ENCODE measurements around the gene R3HDM1. TPM values are rescaled to one million over a fixed set of nuclear protein-coding genes. Genes with fewer than 3 reads are reported as not detected.

The R3HDM1 gene
- total and polyA plus RNA-seq, 2 experiments from 2014 or later, result 9.1 to 10.9 TPM

DNA sequence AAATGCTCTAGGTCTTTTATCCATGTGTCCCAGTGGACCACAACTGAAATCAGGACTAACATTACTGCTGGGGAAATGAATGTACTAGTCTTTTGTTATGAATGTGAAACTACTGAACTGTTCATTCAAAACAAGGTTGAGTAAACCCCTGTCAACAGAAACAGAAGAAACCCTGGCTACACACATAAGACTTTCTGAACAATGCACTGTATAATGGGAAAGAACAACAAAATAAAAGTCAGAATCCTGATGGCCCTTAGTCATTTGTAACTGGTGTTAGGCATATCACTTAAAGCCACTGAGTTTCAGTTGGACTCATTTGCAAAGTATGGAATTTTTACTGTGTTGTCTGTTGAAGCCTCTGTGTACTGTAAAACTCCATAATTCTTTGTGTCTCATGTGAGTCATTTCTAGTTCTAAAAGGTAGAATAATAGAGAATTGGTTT, 133.4 kb downstream of the R3HDM1 start:
- H3K4me2 ChIP-seq, result peak overlapping the region; percentile 9
- H3K4me3 ChIP-seq, result no peak overlapping the region
- H3K4me1 ChIP-seq (ENCODE audit: insufficient read depth), result peaks cover 5% of the 10 kb centered on the region
- no peak overlapping the region for H2AFZ ChIP-seq
- H3K79me2 ChIP-seq, result no peaks in the 10 kb centered on the region
- no peaks in the 10 kb centered on the region for H3K9me2 ChIP-seq (replicated peaks; ENCODE audit: insufficient read depth)
- H3K36me3 ChIP-seq (replicated peaks; ENCODE audit: insufficient read depth, low read depth), result no peaks in the 10 kb centered on the region
- H3K27ac ChIP-seq, result peak overlapping the region; percentile 56
- H3K27me3 ChIP-seq, result no peaks in the 10 kb centered on the region
- no peak for DNase-seq (ENCODE audit: low spot score)
- no peaks in the 10 kb centered on the region for H3K9me3 ChIP-seq (ENCODE audit: low read depth)
- no peaks in the 10 kb centered on the region for H4K20me1 ChIP-seq (ENCODE audit: insufficient read depth, poor library complexity, severe bottlenecking)
- TF ChIP-seq EZH2 (IDR thresholded peaks at IDR 0.05; ENCODE audit: borderline replicate concordance), result no peak

DNA sequence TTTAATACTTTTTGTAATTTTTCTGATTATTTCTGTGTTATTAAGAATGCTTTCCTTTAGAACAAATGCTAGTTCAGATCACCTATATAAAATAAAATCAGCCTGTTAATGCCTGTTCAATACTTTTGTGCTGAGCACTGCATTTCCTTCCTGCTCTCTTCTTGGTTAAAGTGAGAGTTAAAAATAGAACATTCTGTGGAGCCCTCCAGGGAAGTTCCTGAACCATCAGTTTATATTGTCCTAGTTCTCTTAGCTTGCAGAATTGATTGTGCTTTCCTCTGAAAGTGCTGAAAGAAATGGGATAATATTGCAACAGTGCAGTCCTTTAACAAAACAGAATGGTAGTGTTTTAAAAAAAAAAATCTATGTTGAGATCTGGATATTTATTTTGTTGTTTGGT, 135.8 kb downstream of the R3HDM1 start:
- TF ChIP-seq EZH2 (IDR thresholded peaks at IDR 0.05; ENCODE audit: borderline replicate concordance), result no peak
- TF ChIP-seq, protein P1, sequence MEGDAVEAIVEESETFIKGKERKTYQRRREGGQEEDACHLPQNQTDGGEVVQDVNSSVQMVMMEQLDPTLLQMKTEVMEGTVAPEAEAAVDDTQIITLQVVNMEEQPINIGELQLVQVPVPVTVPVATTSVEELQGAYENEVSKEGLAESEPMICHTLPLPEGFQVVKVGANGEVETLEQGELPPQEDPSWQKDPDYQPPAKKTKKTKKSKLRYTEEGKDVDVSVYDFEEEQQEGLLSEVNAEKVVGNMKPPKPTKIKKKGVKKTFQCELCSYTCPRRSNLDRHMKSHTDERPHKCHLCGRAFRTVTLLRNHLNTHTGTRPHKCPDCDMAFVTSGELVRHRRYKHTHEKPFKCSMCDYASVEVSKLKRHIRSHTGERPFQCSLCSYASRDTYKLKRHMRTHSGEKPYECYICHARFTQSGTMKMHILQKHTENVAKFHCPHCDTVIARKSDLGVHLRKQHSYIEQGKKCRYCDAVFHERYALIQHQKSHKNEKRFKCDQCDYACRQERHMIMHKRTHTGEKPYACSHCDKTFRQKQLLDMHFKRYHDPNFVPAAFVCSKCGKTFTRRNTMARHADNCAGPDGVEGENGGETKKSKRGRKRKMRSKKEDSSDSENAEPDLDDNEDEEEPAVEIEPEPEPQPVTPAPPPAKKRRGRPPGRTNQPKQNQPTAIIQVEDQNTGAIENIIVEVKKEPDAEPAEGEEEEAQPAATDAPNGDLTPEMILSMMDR (IDR thresholded peaks at IDR 0.05; ENCODE audit: poor library complexity), result no peak
- no peak for TF ChIP-seq EZH2phosphoT487 (IDR thresholded peaks at IDR 0.05; ENCODE audit: low read depth, severe bottlenecking, unreplicated experiment)

DNA sequence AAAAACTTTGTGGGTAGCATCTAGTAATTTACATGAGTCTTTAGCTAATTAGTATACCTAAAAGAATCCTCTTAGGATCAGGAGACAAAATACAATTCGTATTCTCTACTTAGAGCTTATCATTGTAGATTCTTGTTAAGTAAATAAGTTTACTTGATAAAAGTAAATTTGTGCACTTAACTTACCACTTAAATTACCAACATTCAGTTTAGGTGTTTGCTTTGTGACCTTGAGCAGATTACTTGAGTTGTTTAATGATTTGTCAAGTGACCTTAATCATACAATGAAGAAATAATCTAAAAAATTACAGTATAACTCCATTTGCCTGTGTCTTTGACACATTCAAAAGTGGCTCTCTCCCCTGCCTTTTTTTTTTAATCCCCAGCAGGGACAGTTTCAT, 143.2 kb downstream of the R3HDM1 start:
- Histone ChIP-seq H3K36me3 (replicated peaks; ENCODE audit: insufficient read depth, low read depth) (no peaks in the 10 kb centered on the region), H3K9me3 (ENCODE audit: low read depth) (no peaks in the 10 kb centered on the region), H3K79me2 (no peaks in the 10 kb centered on the region), H3K27me3 (no peaks in the 10 kb centered on the region), H4K20me1 (ENCODE audit: insufficient read depth, poor library complexity, severe bottlenecking) (no peaks in the 10 kb centered on the region), H3K4me2 (no peak overlapping the region), H3K9me2 (replicated peaks; ENCODE audit: insufficient read depth) (no peaks in the 10 kb centered on the region), H3K4me1 (ENCODE audit: insufficient read depth) (no peaks in the 10 kb centered on the region), H2AFZ (no peak overlapping the region), H3K4me3 (no peak overlapping the region), H3K27ac (no peak overlapping the region)
- 71% methylated on average over 1 of the region's 1 CpG for WGBS (ENCODE audit: low lambda C conversion rate, missing lambda C conversion rate)
- DNase-seq (ENCODE audit: low spot score), result no peak
- TF ChIP-seq EZH2 (IDR thresholded peaks at IDR 0.05; ENCODE audit: borderline replicate concordance), result no peak
- TF ChIP-seq, protein P1 (IDR thresholded peaks at IDR 0.05; ENCODE audit: poor library complexity), result no peak
- TF ChIP-seq EZH2phosphoT487 (IDR thresholded peaks at IDR 0.05; ENCODE audit: low read depth, severe bottlenecking, unreplicated experiment), result no peak

More for the DNA sequence above, 135.8 kb downstream of the R3HDM1 start:
- H3K27me3 ChIP-seq, result no peaks in the 10 kb centered on the region
- H3K79me2 ChIP-seq, result no peaks in the 10 kb centered on the region
- peaks cover 5% of the 10 kb centered on the region for H3K4me1 ChIP-seq (ENCODE audit: insufficient read depth)
- no peak overlapping the region for H3K4me3 ChIP-seq
- H3K27ac ChIP-seq, result no peak overlapping the region
- DNase-seq (ENCODE audit: low spot score), result no peak
- H3K36me3 ChIP-seq (replicated peaks; ENCODE audit: insufficient read depth, low read depth), result no peaks in the 10 kb centered on the region
- no peaks in the 10 kb centered on the region for H3K9me3 ChIP-seq (ENCODE audit: low read depth)
- no peak overlapping the region for H2AFZ ChIP-seq
- no peak overlapping the region for H3K4me2 ChIP-seq
- H4K20me1 ChIP-seq (ENCODE audit: insufficient read depth, poor library complexity, severe bottlenecking), result no peaks in the 10 kb centered on the region
- H3K9me2 ChIP-seq (replicated peaks; ENCODE audit: insufficient read depth), result no peaks in the 10 kb centered on the region

DNA sequence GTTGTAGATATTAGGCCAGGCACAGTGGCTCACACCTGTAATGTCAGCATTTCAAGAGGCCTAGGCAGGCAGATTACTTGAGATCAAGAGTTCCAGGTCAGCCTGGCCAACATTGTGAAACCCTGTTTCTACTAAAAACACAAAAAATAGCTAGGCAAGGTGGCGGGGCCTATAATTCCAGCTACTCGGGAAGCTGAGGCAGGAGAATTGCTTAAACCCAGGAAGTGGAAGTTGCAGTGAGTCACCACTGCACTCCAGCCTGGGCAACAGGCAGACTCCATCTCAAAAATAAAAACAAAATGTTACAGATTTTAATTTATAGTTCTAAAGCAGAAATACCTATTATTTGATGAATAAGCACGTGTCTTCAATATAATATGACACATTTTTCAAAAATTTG, 144.7 kb downstream of the R3HDM1 start:
- Histone ChIP-seq H3K4me3 (no peak overlapping the region), H4K20me1 (ENCODE audit: insufficient read depth, poor library complexity, severe bottlenecking) (no peaks in the 10 kb centered on the region), H3K36me3 (replicated peaks; ENCODE audit: insufficient read depth, low read depth) (no peaks in the 10 kb centered on the region), H3K4me1 (ENCODE audit: insufficient read depth) (no peaks in the 10 kb centered on the region), H3K4me2 (no peak overlapping the region), H3K27ac (no peak overlapping the region), H2AFZ (no peak overlapping the region), H3K9me3 (ENCODE audit: low read depth) (no peaks in the 10 kb centered on the region), H3K79me2 (no peaks in the 10 kb centered on the region), H3K27me3 (no peaks in the 10 kb centered on the region), H3K9me2 (replicated peaks; ENCODE audit: insufficient read depth) (no peaks in the 10 kb centered on the region)
- no peak for DNase-seq (ENCODE audit: low spot score)
- 93% methylated on average over 3 of the region's 3 CpGs for WGBS (ENCODE audit: low lambda C conversion rate, missing lambda C conversion rate)
- TF ChIP-seq, protein P1 (IDR thresholded peaks at IDR 0.05; ENCODE audit: poor library complexity), result no peak
- TF ChIP-seq EZH2phosphoT487 (IDR thresholded peaks at IDR 0.05; ENCODE audit: low read depth, severe bottlenecking, unreplicated experiment), result no peak
- TF ChIP-seq EZH2 (IDR thresholded peaks at IDR 0.05; ENCODE audit: borderline replicate concordance), result no peak
